Activated CD8-positive, alpha-beta memory T cell treated with anti-CD3 and anti-CD28 coated beads, Interleukin-2, amount 50 U/mL, for 48 hours (primary cell): Measurements from ENCODE around the gene AIFM3.

Experiments
- DNase-seq: peaks from one replicate; pipeline ENCODE4 v3.0.0-alpha.2; 2020

Gene AIFM3

GRCh38 chr22:21029486-21030025 lies 62.5 kb downstream of the AIFM3 start:
- no peak for DNase-seq

- DNase-seq, result no peak
Observed at GRCh38 chr22:21030032-21030431, 63.0 kb downstream of the AIFM3 start.
